H1 (cell line): ENCODE results near the gene SLC6A2.

Experiments
- POLR2A ChIP-seq, 2 experiments: IDR thresholded peaks; 1 replicate in 1 of 2; 2 replicates in 1 of 2; pipeline ENCODE4 v1.6.1; 2011; ENCODE audit warnings: low read depth in 2 of 2, low read length in 2 of 2, mild to moderate bottlenecking in 2 of 2; ENCODE audit errors: control extremely low read depth in 1 of 2
- SIX5 ChIP-seq: IDR thresholded peaks from 2 replicates; pipeline ENCODE4 v1.6.1; 2011; ENCODE audit warnings: mild to moderate bottlenecking, low read depth, low read length
- YY1 ChIP-seq: IDR thresholded peaks from 2 replicates; pipeline ENCODE4 v1.6.1; 2011; ENCODE audit warnings: low read depth, mild to moderate bottlenecking, low read length

- TF ChIP-seq YY1, result no peak
- TF ChIP-seq POLR2A (IDR thresholded peaks at IDR 0.05; ENCODE audit: control extremely low read depth in 1 of 2, low read depth in 2 of 2, low read length in 2 of 2), result no peak
- no peak for TF ChIP-seq SIX5
Observed at GRCh38 chr16:55622930-55623561, 32.7 kb upstream of the SLC6A2 start.
